ENCODE results near the gene NATD1. TPM values are rescaled to one million over a fixed set of nuclear protein-coding genes. Genes with fewer than 3 reads are reported as not detected.

The NATD1 gene
- total RNA-seq, 2 donors from 2014 or later: 8.6 to 19.4 TPM

- DNase-seq: no peak
- intact Hi-C loops (cut with DNase I): loop anchor here in 1 of 2 donors (5.0 kb wide), 2 partner anchors 152 to 233 kb away; partner anchors contain the start of gene DHRS7B
- ATAC-seq: no peak
Measured at GRCh38 chr17:21279198-21279535, 26.0 kb upstream of the NATD1 start.

DNA sequence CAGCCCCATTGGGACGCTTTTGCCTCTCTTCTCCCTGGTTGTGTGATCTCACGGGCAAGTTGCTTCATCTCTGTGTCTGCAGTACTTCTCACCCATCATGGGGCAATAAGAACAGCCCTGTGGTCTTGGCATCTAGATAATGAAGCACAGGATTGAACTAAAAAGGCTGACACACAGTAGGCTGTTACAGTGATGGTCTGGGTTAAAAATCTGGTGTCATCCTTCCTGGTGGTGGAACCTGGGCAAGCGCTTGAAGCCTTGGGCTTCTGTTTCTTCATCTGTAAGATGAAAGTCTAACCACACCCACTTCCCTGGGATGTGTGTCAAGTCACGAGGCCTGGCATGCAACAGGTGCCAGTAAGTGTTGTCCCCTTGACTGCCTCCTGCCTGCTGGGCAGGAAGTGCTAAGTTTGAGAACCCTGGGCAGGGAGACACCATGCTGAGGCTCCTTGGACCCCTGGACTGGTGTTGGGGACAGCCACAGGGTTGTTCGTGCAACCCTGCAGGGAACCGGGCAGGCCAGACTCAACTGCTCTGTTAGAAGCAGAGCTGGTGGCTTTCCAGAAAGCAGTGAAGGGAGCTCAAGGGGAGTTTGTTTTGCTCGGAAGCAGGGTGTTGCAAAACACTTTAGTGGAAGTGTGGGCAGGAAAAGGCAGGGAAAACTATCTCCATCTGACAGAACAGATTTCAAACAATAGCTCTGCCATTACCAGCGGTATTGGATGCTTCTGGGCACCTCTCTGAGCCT lies 25.4 kb upstream of the NATD1 start:
- ATAC-seq: no peak
- intact Hi-C loops (cut with DNase I): loop anchor here in 1 of 2 donors (5.0 kb wide), 2 partner anchors 151 to 234 kb away; partner anchors contain the start of gene DHRS7B
- DNase-seq: no peak

DNA sequence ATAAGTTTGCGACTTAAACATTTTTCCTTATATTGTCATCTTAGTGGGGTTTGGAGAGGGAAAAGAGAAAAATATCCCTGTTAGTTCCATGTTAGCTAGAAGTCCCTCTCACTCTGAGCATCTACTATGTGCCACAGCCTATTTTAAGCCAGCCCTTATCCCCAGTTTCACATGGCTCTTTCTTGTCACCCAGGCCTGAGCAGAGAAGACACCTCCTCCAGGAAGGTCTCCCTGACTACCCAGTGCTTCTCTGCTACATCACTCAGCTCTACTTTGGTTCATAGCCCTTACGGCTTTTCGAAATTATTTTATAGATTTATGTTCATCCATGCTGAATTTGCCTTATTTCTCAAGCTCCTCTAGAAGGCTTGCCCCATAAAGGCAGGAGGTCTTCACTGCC lies 24.1 kb upstream of the NATD1 start:
- intact Hi-C loops (cut with DNase I): loop anchor here in 1 of 2 donors (5.0 kb wide), 2 partner anchors 150 to 235 kb away; partner anchors contain the start of gene DHRS7B
- DNase-seq: no peak
- ATAC-seq: no peak

DNA sequence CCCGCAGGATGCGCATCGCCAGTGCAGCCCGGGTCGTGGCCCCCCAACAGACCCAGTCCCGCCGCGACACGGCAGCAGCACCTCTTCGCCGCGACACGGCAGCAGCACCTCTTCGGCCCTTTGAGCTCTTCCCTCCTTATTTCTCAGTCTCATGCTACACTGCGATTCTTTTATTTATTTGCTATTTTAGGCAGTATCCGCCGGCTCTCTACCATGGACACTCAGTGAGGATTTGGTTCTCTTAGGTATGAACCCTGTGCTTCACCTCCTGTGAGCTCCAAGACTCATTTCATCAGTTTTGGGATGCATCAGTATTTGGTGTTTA lies 23.0 kb upstream of the NATD1 start:
- DNase-seq: no peak
- intact Hi-C loops (cut with DNase I): loop anchor here in 1 of 2 donors (5.0 kb wide), 2 partner anchors 149 to 236 kb away; partner anchors contain the start of gene DHRS7B
- ATAC-seq: no peak

GRCh38 chr17:21275579-21276263 lies 22.5 kb upstream of the NATD1 start:
- DNase-seq (peak; percentile 95), ATAC-seq (peak; percentile 95 to 98)
- intact Hi-C loops (cut with DNase I): loop anchor here in 1 of 2 donors (5.0 kb wide), 2 partner anchors 148 to 237 kb away; partner anchors contain the start of gene DHRS7B

DNA sequence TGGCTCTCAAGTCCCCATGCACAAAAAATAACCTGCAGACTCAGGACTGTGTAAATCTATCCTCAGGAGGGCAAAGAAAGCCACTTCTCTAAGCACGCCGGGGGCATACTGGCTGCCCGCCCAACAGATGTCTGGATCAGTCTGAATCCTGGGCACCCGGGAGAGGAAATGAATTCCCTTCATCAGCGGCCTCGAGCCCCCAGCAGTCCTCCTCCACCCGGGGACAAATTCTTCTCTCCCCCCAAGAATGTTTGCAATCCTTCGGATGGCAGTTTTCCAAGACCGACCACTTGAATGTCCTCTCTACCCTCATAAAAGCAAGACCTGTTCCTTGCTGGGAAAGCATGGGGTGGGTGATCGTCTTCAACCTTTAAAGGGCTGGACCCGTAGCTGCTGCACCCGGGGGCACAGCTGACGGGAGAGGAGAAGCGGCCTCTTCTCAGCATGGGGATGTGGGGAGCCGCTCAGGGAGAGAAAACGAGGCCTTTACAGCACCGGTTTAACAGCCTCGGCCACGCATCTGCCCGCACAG lies 21.9 kb upstream of the NATD1 start:
- DNase-seq: no peak
- intact Hi-C loops (cut with DNase I): loop anchor here in 1 of 2 donors (5.0 kb wide), 2 partner anchors 148 to 237 kb away; partner anchors contain the start of gene DHRS7B
- no peak for ATAC-seq

- ATAC-seq (peak in 1 of 2 donors; percentile 53), DNase-seq (no peak)
- intact Hi-C loops (cut with DNase I): no loop called here
Measured at GRCh38 chr17:21272881-21273792, 19.9 kb upstream of the NATD1 start.

DNA sequence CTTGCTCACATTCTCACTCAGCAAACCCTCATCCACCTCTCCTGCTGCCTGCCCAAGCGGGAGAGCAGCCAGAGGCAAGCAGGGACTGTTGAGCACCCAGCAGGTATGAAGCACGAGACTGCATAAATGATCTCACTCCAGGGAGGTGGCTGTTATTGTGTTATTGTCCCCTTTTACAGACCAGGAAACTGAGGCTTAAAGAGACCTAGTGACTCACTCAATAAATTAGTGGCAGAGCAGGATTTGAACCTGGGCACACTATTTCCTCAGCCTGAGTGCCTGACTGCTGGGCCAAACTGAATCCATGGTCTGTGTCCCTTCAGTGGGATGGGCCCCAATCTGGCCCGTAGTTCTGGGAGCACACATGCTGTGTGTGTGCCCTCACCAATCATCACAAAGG lies 19.0 kb upstream of the NATD1 start:
- ATAC-seq (no peak), DNase-seq (no peak)
- intact Hi-C loops (cut with DNase I): no loop called here

- no peak for DNase-seq
- ATAC-seq: no peak
- intact Hi-C loops (cut with DNase I): no loop called here
Measured at GRCh38 chr17:21271454-21272183, 18.4 kb upstream of the NATD1 start.

DNA sequence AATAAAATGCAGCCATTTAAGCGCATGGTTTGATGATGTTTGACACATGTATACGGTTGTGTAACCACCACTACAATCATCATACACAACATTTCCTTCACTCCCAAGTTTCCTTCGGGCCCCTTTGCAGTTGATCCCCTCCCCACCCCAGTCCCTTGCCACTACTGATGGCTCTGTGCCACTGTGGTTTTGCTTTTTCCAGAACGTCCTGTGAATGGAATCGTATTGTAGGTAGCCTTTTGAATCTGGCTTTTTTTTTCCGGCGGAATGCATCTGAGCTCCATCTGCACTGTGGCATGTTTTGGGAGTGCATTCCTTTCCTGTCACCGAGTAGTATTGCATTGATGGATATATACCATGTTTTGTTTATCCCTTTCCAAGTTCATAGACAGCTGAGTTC lies 16.2 kb upstream of the NATD1 start:
- DNase-seq (no peak), ATAC-seq (no peak)
- intact Hi-C loops (cut with DNase I): no loop called here

- no peak for DNase-seq
- no peak for ATAC-seq
- intact Hi-C loops (cut with DNase I): no loop called here
Measured at GRCh38 chr17:21268596-21269188, 15.5 kb upstream of the NATD1 start.

DNA sequence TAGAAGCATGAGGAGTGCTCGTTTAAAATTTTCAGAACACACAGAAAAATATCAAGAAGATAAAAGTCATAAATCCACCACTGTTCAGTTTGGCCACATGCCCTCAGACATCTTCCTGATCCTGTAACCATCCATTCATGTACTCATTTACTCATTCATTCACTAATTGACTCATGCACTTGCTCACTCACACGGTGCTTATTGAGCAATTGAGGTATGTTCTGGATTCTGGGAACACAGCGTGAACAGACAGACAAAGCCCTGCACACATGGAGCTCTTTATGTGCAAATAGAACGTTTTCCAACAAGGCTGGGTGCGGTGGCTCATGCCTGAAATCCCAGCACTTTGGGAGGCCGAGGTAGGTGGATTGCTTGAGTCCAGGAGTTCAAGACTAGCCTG lies 10.2 kb upstream of the NATD1 start:
- peak in 1 of 2 donors; percentile 65 for ATAC-seq
- intact Hi-C loops (cut with DNase I): no loop called here

DNA sequence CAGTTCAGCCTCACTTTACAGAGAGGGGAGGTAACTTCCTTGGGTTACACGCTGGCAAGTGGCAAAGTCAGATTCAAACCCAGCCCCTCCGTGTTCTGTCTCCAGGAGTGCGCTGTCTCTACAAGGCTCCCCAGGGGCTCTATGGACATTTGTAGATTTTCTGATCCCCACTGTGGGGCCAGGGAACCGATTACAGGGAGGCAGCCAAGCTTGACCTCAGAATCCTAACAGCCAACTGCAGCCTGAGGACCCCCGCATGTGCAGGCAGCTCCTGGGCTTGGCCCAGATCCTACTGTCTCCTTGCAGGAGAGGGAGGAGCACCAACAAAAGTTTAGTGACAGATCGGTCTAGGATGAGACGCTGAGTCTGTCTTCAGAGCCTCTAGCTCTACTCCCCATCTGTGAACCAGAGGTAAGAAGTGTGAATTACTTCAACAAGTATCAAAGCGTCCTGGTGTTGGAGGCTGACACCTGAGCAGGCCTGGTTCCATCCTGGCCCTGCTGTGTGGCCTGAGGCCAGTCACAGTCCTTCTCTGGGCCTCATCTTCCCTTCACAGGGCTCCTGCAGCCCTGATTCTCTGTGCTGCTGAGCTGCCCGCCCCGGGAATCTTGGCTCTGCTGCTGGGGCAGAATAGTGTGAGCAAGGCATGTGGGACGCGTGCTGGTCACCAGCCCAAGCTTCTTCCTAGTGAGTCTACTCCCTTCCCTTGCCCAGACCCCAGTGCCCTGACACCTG lies 9.2 kb upstream of the NATD1 start:
- intact Hi-C loops (cut with DNase I): no loop called here
- ATAC-seq: no peak
- no peak for DNase-seq

More for the DNA sequence above, 10.2 kb upstream of the NATD1 start:
- DNase-seq: no peak

GRCh38 chr17:21258593-21258992 lies 5.4 kb upstream of the NATD1 start:
- intact Hi-C loops (cut with DNase I): loop anchor here in 1 of 2 donors (5.0 kb wide), 1 partner anchor 136 kb away; no protein-coding TSS in a partner anchor
- ATAC-seq: no peak
- DNase-seq: no peak

- DNase-seq (no peak), ATAC-seq (no peak)
- intact Hi-C loops (cut with DNase I): no loop called here
Measured at GRCh38 chr17:21253646-21254441, 634 bp upstream of the NATD1 start.

GRCh38 chr17:21252289-21252795 lies 868 bp downstream of the NATD1 start:
- intact Hi-C loops (cut with DNase I): no loop called here
- no peak for ATAC-seq

More at GRCh38 chr17:21252289-21252795, 868 bp downstream of the NATD1 start:
- DNase-seq: no peak

All from left cardiac atrium (tissue), 4 donors.